Nephron progenitor cell (in vitro differentiated cells): ENCODE data around the gene COX6A2.
A peak's percentile ranks its signal among the peaks of the same experiment; 100 is the strongest.

ENCODE experiments used
- DNase-seq: peaks from one replicate; pipeline ENCODE4 v3.0.0; 2021
- H3K27ac Mint-ChIP-seq: 2 replicates; pipeline ENCODE4 v1.8.0; 2021; ENCODE audit warnings: mild to moderate bottlenecking, moderate library complexity, mixed read lengths
- H3K27me3 Mint-ChIP-seq: 2 replicates; pipeline ENCODE4 v1.8.0; 2021; ENCODE audit warnings: mild to moderate bottlenecking, low read depth, mixed read lengths; ENCODE audit not compliant: poor library complexity
- H3K36me3 Mint-ChIP-seq: 2 replicates; pipeline ENCODE4 v1.8.0; 2021; ENCODE audit warnings: low read depth, mixed read lengths
- H3K4me1 Mint-ChIP-seq: 2 replicates; pipeline ENCODE4 v1.8.0; 2021; ENCODE audit warnings: mixed read lengths
- H3K4me3 Mint-ChIP-seq: 2 replicates; pipeline ENCODE4 v1.8.0; 2021; ENCODE audit warnings: mild to moderate bottlenecking, moderate library complexity, mixed read lengths
- H3K9me3 Mint-ChIP-seq: 2 replicates; pipeline ENCODE4 v1.8.0; 2021; ENCODE audit warnings: mild to moderate bottlenecking, moderate library complexity, mixed read lengths
- CTCF ChIP-seq: fragments of 200-600 bp; sonication (generic); IDR thresholded peaks from 2 replicates; pipeline ENCODE4 v1.5.0; 2021; ENCODE audit warnings: antibody characterized with exemption

The COX6A2 gene

GRCh38 chr16:31474173-31474714, 46.1 kb upstream of the COX6A2 start:
- H3K4me3 Mint-ChIP-seq: no peak overlapping the region
- H3K36me3 Mint-ChIP-seq: peaks cover 6% of the 10 kb centered on the region
- H3K4me1 Mint-ChIP-seq: peaks cover 30% of the 10 kb centered on the region
- H3K27me3 Mint-ChIP-seq: peaks cover 70% of the 10 kb centered on the region
- H3K9me3 Mint-ChIP-seq: no peaks in the 10 kb centered on the region
- no peak overlapping the region for H3K27ac Mint-ChIP-seq
- no peak for TF ChIP-seq CTCF
- no peak for DNase-seq

- H3K9me3 Mint-ChIP-seq: no peaks in the 10 kb centered on the region
- no peak for DNase-seq
- peaks cover 6% of the 10 kb centered on the region for H3K36me3 Mint-ChIP-seq
- no peak overlapping the region for H3K27ac Mint-ChIP-seq
- H3K4me3 Mint-ChIP-seq: peak overlapping the region; percentile 85
- peaks cover 30% of the 10 kb centered on the region for H3K4me1 Mint-ChIP-seq
- peaks cover 66% of the 10 kb centered on the region for H3K27me3 Mint-ChIP-seq
- TF ChIP-seq CTCF: no peak
Observed at GRCh38 chr16:31473264-31473984, 45.3 kb upstream of the COX6A2 start.

GRCh38 chr16:31472709-31473203, 44.6 kb upstream of the COX6A2 start:
- Mint-ChIP-seq H3K4me1 (peaks cover 24% of the 10 kb centered on the region), H3K9me3 (no peaks in the 10 kb centered on the region), H3K4me3 (peak overlapping the region; percentile 85), H3K27me3 (peaks cover 60% of the 10 kb centered on the region), H3K36me3 (peaks cover 6% of the 10 kb centered on the region), H3K27ac (no peak overlapping the region)
- DNase-seq: peak; percentile 59
- peak; percentile 50 for TF ChIP-seq CTCF

GRCh38 chr16:31471875-31472708, 43.9 kb upstream of the COX6A2 start, which contains the start of gene TGFB1I1:
Gene TGFB1I1, plus strand, starts transcription at chr16:31472152. Its CDS starts 37 bp downstream, at chr16:31472189.
- peak; percentile 52 for DNase-seq
- peak within 1 kb of the TSS; percentile 85 for H3K4me3 Mint-ChIP-seq
- peaks cover 21% of the 10 kb centered on the region for H3K4me1 Mint-ChIP-seq
- no peak within 1 kb of the TSS for H3K27ac Mint-ChIP-seq
- no peak for TF ChIP-seq CTCF
- peaks cover 54% of the 10 kb centered on the region for H3K27me3 Mint-ChIP-seq
- peaks cover 9% of the 10 kb centered on the region for H3K36me3 Mint-ChIP-seq
- no peaks in the 10 kb centered on the region for H3K9me3 Mint-ChIP-seq

GRCh38 chr16:31471241-31471874, 43.2 kb upstream of the COX6A2 start:
- TF ChIP-seq CTCF: no peak

More at GRCh38 chr16:31471241-31471874, 43.2 kb upstream of the COX6A2 start:
- Mint-ChIP-seq H3K9me3 (no peaks in the 10 kb centered on the region), H3K4me3 (peak overlapping the region; percentile 85), H3K27me3 (peaks cover 46% of the 10 kb centered on the region), H3K36me3 (peaks cover 13% of the 10 kb centered on the region), H3K27ac (no peak overlapping the region), H3K4me1 (peaks cover 18% of the 10 kb centered on the region)
- DNase-seq: no peak
